Islet of Langerhans (tissue), 1 donor: Measurements from ENCODE around the gene BSN.

Experiments
- FAIRE-seq: peaks from one replicate; lab custom pipeline; 2011; peaks lifted over from hg19 to GRCh38; lab: Jason Lieb, UNC

BSN gene

GRCh38 chr3:49553692-49554632, at the start of gene BSN:
Gene BSN (plus strand): TSS chr3:49554477. CDS start chr3:49554603, 126 bp downstream.
- FAIRE-seq: no peak

GRCh38 chr3:49506906-49507305, 47.4 kb upstream of the BSN start:
- no peak for FAIRE-seq

- no peak for FAIRE-seq
Observed at GRCh38 chr3:49509028-49509561, 45.2 kb upstream of the BSN start.

GRCh38 chr3:49511639-49512038, 42.6 kb upstream of the BSN start:
- no peak for FAIRE-seq

GRCh38 chr3:49512781-49513355, 41.4 kb upstream of the BSN start:
- no peak for FAIRE-seq

GRCh38 chr3:49513494-49514124, 40.7 kb upstream of the BSN start:
- FAIRE-seq: no peak

GRCh38 chr3:49518016-49518415, 36.3 kb upstream of the BSN start:
- FAIRE-seq: no peak

- no peak for FAIRE-seq
Observed at GRCh38 chr3:49518441-49518840, 35.8 kb upstream of the BSN start.

GRCh38 chr3:49519296-49519695, 35.0 kb upstream of the BSN start:
- no peak for FAIRE-seq

GRCh38 chr3:49519916-49520385, 34.3 kb upstream of the BSN start:
- no peak for FAIRE-seq

GRCh38 chr3:49523756-49524747, 30.2 kb upstream of the BSN start:
- FAIRE-seq: no peak

GRCh38 chr3:49529567-49529966, 24.7 kb upstream of the BSN start:
- no peak for FAIRE-seq

- FAIRE-seq: no peak
Observed at GRCh38 chr3:49530231-49530630, 24.0 kb upstream of the BSN start.

GRCh38 chr3:49530701-49531100, 23.6 kb upstream of the BSN start:
- no peak for FAIRE-seq

- no peak for FAIRE-seq
Observed at GRCh38 chr3:49531218-49531617, 23.1 kb upstream of the BSN start.

GRCh38 chr3:49531715-49532114, 22.6 kb upstream of the BSN start:
- no peak for FAIRE-seq

GRCh38 chr3:49533031-49533430, 21.2 kb upstream of the BSN start:
- no peak for FAIRE-seq

GRCh38 chr3:49533786-49534519, 20.3 kb upstream of the BSN start:
- no peak for FAIRE-seq

GRCh38 chr3:49534581-49535441, 19.5 kb upstream of the BSN start:
- FAIRE-seq: peak; percentile 17
